H1 (cell line): ENCODE measurements around the gene KATNAL2. TPM values are rescaled to one million over a fixed set of nuclear protein-coding genes. Genes with fewer than 3 reads are reported as not detected.

ENCODE experiments used
- CTCF ChIA-PET: fragments of 300-600 bp; sonication (Branson Sonifier 250); formaldehyde crosslinking; loops from one replicate; lab custom pipeline; 2021; ENCODE audit not compliant: partially characterized antibody; lab: Charles Lee
- POLR2A ChIA-PET: fragments of 300-600 bp; sonication (Branson Sonifier 250); formaldehyde crosslinking; loops from one replicate; lab custom pipeline; 2021; ENCODE audit warnings: inconsistent platforms; ENCODE audit not compliant: partially characterized antibody; lab: Charles Lee
- DNase-seq, 2 experiments: peaks; one replicate each; pipeline versions ENCODE4 v3.0.0 to v3.0.0-alpha.2; 2010 to 2022; ENCODE audit warnings: low spot score in 2 of 2, low read depth in 1 of 2, mixed read lengths in 1 of 2
- FAIRE-seq: peaks from 2 replicates; lab custom pipeline; 2011; peaks lifted over from hg19 to GRCh38; lab: Jason Lieb, UNC
- H2AFZ ChIP-seq: 2 replicates; pipeline ENCODE4 v1.8.1; 2012; ENCODE audit warnings: low read length, inconsistent platforms
- H2AK5ac ChIP-seq: 2 replicates; pipeline ENCODE4 v1.6.1; 2013; ENCODE audit warnings: low read depth, low read length
- H2BK120ac ChIP-seq: replicated peaks from 2 replicates; pipeline ENCODE3; 2013; ENCODE audit warnings: low read depth, low read length, inconsistent platforms
- H2BK12ac ChIP-seq: 2 replicates; pipeline ENCODE4 v1.6.1; 2013; ENCODE audit warnings: low read depth, low read length
- H2BK15ac ChIP-seq: 2 replicates; pipeline ENCODE4 v1.6.1; 2013; ENCODE audit warnings: low read length
- H2BK20ac ChIP-seq: 2 replicates; pipeline ENCODE4 v1.6.1; 2013; ENCODE audit warnings: low read length
- H2BK5ac ChIP-seq: 2 replicates; pipeline ENCODE4 v1.6.1; 2013; ENCODE audit warnings: low read depth, low read length
- H3K14ac ChIP-seq: 2 replicates; pipeline ENCODE4 v1.6.1; 2013; ENCODE audit warnings: inconsistent platforms; ENCODE audit not compliant: insufficient read length
- H3K18ac ChIP-seq: 2 replicates; pipeline ENCODE4 v1.6.1; 2013; ENCODE audit warnings: low read length; ENCODE audit errors: extremely low read depth
- H3K23ac ChIP-seq: 2 replicates; pipeline ENCODE4 v1.6.1; 2013; ENCODE audit warnings: inconsistent platforms; ENCODE audit not compliant: insufficient read length
- H3K23me2 ChIP-seq: 2 replicates; pipeline ENCODE4 v1.6.1; 2013; ENCODE audit warnings: low read depth, low read length
- H3K27ac ChIP-seq: 2 replicates; pipeline ENCODE4 v1.6.1; 2011; ENCODE audit warnings: low read depth, low read length, inconsistent platforms
- H3K27me3 ChIP-seq, 4 experiments: replicated peaks in 1 of 4; 1 replicate in 1 of 4; 2 replicates in 3 of 4; pipeline versions ENCODE4 v1.6.1 to v1.8.1; 2011 to 2013; ENCODE audit warnings: low read length in 3 of 4, mild to moderate bottlenecking in 3 of 4, inconsistent platforms in 2 of 4, mixed read lengths in 2 of 4, moderate library complexity in 1 of 4; ENCODE audit not compliant: control insufficient read depth in 3 of 4, insufficient read depth in 3 of 4; ENCODE audit errors: extremely low read depth in 1 of 4
- H3K36me3 ChIP-seq, 4 experiments: 2 replicates each; pipeline versions ENCODE4 v1.6.1 to v1.8.1; 2011 to 2013; ENCODE audit warnings: mild to moderate bottlenecking in 4 of 4, low read length in 3 of 4, moderate library complexity in 2 of 4, control low read depth in 1 of 4, inconsistent platforms in 1 of 4; ENCODE audit not compliant: insufficient read depth in 4 of 4, control insufficient read depth in 2 of 4
- H3K4ac ChIP-seq: replicated peaks from 2 replicates; pipeline ENCODE3; 2013; ENCODE audit warnings: low read length, low read depth, mixed read lengths, inconsistent platforms; ENCODE audit not compliant: insufficient read length
- H3K4me1 ChIP-seq, 4 experiments: replicated peaks in 1 of 4; 1 replicate in 1 of 4; 2 replicates in 3 of 4; pipeline versions ENCODE4 v1.6.1 to v1.8.1; 2011 to 2013; ENCODE audit warnings: low read length in 3 of 4, inconsistent platforms in 2 of 4, mixed read lengths in 1 of 4; ENCODE audit not compliant: insufficient read depth in 4 of 4, control insufficient read depth in 3 of 4
- H3K4me2 ChIP-seq, 2 experiments: 2 replicates each; pipeline versions ENCODE4 v1.6.1 to v1.8.1; 2011 to 2013; ENCODE audit warnings: low read depth in 2 of 2, low read length in 2 of 2, control low read depth in 1 of 2, inconsistent platforms in 1 of 2, mild to moderate bottlenecking in 1 of 2; ENCODE audit not compliant: insufficient read depth in 1 of 2
- H3K4me3 ChIP-seq, 4 experiments: fragments of 200-600, 300-600 bp in 1 of 4; sonication (generic), shearing (Covaris generic), sonication (Bioruptor Twin) in 1 of 4; 2 replicates each; pipeline versions ENCODE4 v1.5.1 to v1.8.1; 2011 to 2016; ENCODE audit warnings: low read length in 4 of 4, low read depth in 3 of 4, control low read depth in 2 of 4, inconsistent platforms in 2 of 4, mild to moderate bottlenecking in 2 of 4, mixed read lengths in 1 of 4, moderate library complexity in 1 of 4; ENCODE audit not compliant: insufficient read depth in 2 of 4; ENCODE audit errors: extremely low read depth in 1 of 4
- H3K56ac ChIP-seq: replicated peaks from 2 replicates; pipeline ENCODE3; 2013; ENCODE audit warnings: low read depth, mild to moderate bottlenecking, mixed read lengths, low read length, inconsistent platforms; ENCODE audit not compliant: insufficient read length
- H3K79me1 ChIP-seq: 2 replicates; pipeline ENCODE4 v1.6.1; 2013; ENCODE audit warnings: low read depth, low read length, control low read depth
- H3K79me2 ChIP-seq, 2 experiments: 2 replicates each; pipeline versions ENCODE4 v1.6.1 to v1.8.1; 2012 to 2013; ENCODE audit warnings: low read length in 2 of 2, mild to moderate bottlenecking in 2 of 2, inconsistent platforms in 1 of 2; ENCODE audit not compliant: insufficient read depth in 2 of 2, control insufficient read depth in 1 of 2
- H3K9ac ChIP-seq, 4 experiments: replicated peaks in 1 of 4; 1 replicate in 1 of 4; 2 replicates in 3 of 4; pipeline versions ENCODE4 v1.6.1 to v1.8.1; 2011 to 2013; ENCODE audit warnings: low read depth in 3 of 4, low read length in 3 of 4, control low read depth in 2 of 4, mild to moderate bottlenecking in 2 of 4, moderate library complexity in 2 of 4, inconsistent platforms in 1 of 4; ENCODE audit errors: extremely low read depth in 1 of 4
- H3K9me3 ChIP-seq, 2 experiments: 2 replicates each; pipeline versions ENCODE4 v1.6.1 to v1.8.1; 2012 to 2013; ENCODE audit warnings: mild to moderate bottlenecking in 2 of 2, moderate library complexity in 2 of 2, control low read depth in 1 of 2, inconsistent platforms in 1 of 2, low read depth in 1 of 2, low read length in 1 of 2, mixed read lengths in 1 of 2; ENCODE audit not compliant: insufficient read depth in 2 of 2
- H4K20me1 ChIP-seq, 2 experiments: replicated peaks in 1 of 2; 2 replicates each; pipeline versions ENCODE3 to v1.8.1; 2011 to 2013; ENCODE audit warnings: inconsistent platforms in 2 of 2, low read length in 2 of 2, mild to moderate bottlenecking in 1 of 2; ENCODE audit not compliant: insufficient read depth in 2 of 2, control insufficient read depth in 1 of 2
- H4K5ac ChIP-seq: 2 replicates; pipeline ENCODE4 v1.6.1; 2013; ENCODE audit warnings: low read length, low read depth, mixed read lengths, inconsistent platforms; ENCODE audit not compliant: insufficient read length
- H4K8ac ChIP-seq: 2 replicates; pipeline ENCODE4 v1.8.0; 2013; ENCODE audit warnings: mild to moderate bottlenecking, moderate library complexity, low read length, inconsistent platforms; ENCODE audit not compliant: insufficient read depth; ENCODE audit errors: extremely low read depth
- H4K91ac ChIP-seq: replicated peaks from 2 replicates; pipeline ENCODE3; 2013; ENCODE audit warnings: low read length, mixed read lengths, inconsistent platforms; ENCODE audit not compliant: insufficient read length
- BACH1 ChIP-seq: IDR thresholded peaks from 2 replicates; pipeline ENCODE4 v1.6.1; 2012; ENCODE audit warnings: low read length, improper control_type of control experiment
- CHD2 ChIP-seq: IDR thresholded peaks from 2 replicates; pipeline ENCODE4 v1.6.1; 2012; ENCODE audit warnings: low read length, improper control_type of control experiment
- CREB1 ChIP-seq: IDR thresholded peaks from 2 replicates; pipeline ENCODE4 v1.6.1; 2012; ENCODE audit warnings: inconsistent platforms
- GABPA ChIP-seq: IDR thresholded peaks from 2 replicates; pipeline ENCODE4 v1.6.1; 2011; ENCODE audit warnings: mild to moderate bottlenecking, low read length, moderate library complexity, borderline replicate concordance; ENCODE audit not compliant: insufficient read depth
- JUND ChIP-seq: IDR thresholded peaks from 2 replicates; pipeline ENCODE4 v1.6.1; 2011; ENCODE audit warnings: mild to moderate bottlenecking, improper control_type of control experiment, low read length
- KDM1A ChIP-seq: fragments of 200-600, 300-600 bp; sonication (generic); IDR thresholded peaks from 2 replicates; pipeline ENCODE4 v1.7.1; 2016; ENCODE audit warnings: mild to moderate bottlenecking, low read length, borderline replicate concordance
- MAFK ChIP-seq: IDR thresholded peaks from 2 replicates; pipeline ENCODE4 v1.6.1; 2012; ENCODE audit warnings: low read depth, mild to moderate bottlenecking, improper control_type of control experiment, low read length
- POLR2A ChIP-seq, 2 experiments: IDR thresholded peaks; 1 replicate in 1 of 2; 2 replicates in 1 of 2; pipeline ENCODE4 v1.6.1; 2011; ENCODE audit warnings: low read depth in 2 of 2, low read length in 2 of 2, mild to moderate bottlenecking in 2 of 2; ENCODE audit errors: control extremely low read depth in 1 of 2
- POU5F1 ChIP-seq: IDR thresholded peaks from 2 replicates; pipeline ENCODE4 v1.6.1; 2011; ENCODE audit warnings: low read depth, mild to moderate bottlenecking, low read length, moderate library complexity
- RNF2 ChIP-seq: fragments of 200-900, 300-1000 bp; sonication (generic); IDR thresholded peaks from 2 replicates; pipeline ENCODE4 v1.7.1; 2016; ENCODE audit warnings: borderline replicate concordance, low read depth, mild to moderate bottlenecking, antibody characterized with exemption, low read length; ENCODE audit not compliant: poor library complexity, severe bottlenecking; ENCODE audit errors: missing control alignments
- WGBS, 2 experiments: shearing (Covaris generic) in 1 of 2; methylation state at CpG; one replicate each; pipeline versions ENCODE4 v1.1.6 to v1.1.7; 2013 to 2015; ENCODE audit warnings: low lambda C conversion rate in 2 of 2, mixed read lengths in 2 of 2, inconsistent platforms in 1 of 2, low coverage in 1 of 2, missing lambda C conversion rate in 1 of 2; ENCODE audit not compliant: insufficient replicate concordance in 2 of 2, insufficient coverage in 1 of 2, insufficient read length in 1 of 2; ENCODE audit errors: extremely low coverage in 1 of 2, missing lambda C conversion rate in 1 of 2; 5-methylcytosine and 5-hydroxymethylcytosine counted together
- polyA plus RNA-seq, 7 experiments: library from polyadenylated mRNA; depleted of rRNA in 3 of 7; stranded (reverse) in 5 of 7; unstranded in 2 of 7; fragments of >200 nt in 5 of 7; fragments of 200-250 nt in 2 of 7; gene quantifications; 1 replicate in 5 of 7; 2 replicates in 1 of 7; 4 replicates in 1 of 7; pipeline versions ENCODE4 v1.2.1 to v1.2.3, GENCODE V29; 2011 to 2013; ENCODE audit warnings: missing spikeins in 2 of 7, mixed read lengths in 2 of 7
- total RNA-seq: library from RNA; stranded (reverse); fragmentation: NEBNext Ultra II Directional; extraction: Animal tissue kit (Norgen Biotek cat#: 25700); gene quantifications from 2 replicates; pipeline ENCODE4 v1.2.1, GENCODE V29; 2021
- TF ChIP-seq, protein P1 (sequence below): IDR thresholded peaks from 2 replicates; pipeline ENCODE4 v1.6.1; 2011; ENCODE audit warnings: low read length, improper control_type of control experiment

Gene KATNAL2
- total and polyA plus RNA-seq, 2 of the 8 experiments (the other 6 are each of a cell fraction or from before 2014, with no cell fraction given): 10.0 to 15.2 TPM

DNA sequence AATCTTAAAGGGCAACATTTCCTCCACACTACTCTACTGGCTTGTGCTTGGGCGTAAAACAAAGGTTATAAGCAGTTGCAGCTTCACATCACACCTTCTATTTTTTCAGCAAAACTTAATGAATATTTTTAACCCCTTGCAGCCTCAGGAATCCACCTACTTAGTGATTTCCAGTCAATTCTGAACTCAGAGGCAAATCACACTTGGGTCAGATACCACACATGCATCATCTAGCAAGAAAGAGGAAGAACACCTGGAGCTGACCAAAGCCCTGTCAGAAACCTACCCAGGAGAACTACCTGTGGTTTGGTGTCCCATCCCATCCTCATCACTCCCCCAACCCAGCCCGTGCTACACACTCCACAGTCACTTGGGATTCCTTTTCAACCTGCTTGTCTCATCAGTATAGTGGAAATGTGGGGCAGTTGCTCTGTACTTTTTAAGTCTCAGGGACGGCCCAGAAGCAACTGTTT lies 25.6 kb upstream of the KATNAL2 start:
- H3K9ac ChIP-seq: no peak overlapping the region
- ChIA-PET CTCF (interaction anchor here (1.0 kb wide), 1 partner anchor 10 kb away, joined by 3 read pairs; no protein-coding TSS in a partner anchor), POLR2A (interaction anchor here (0.6 kb wide), 1 partner anchor 280 kb away, joined by 3 read pairs; no protein-coding TSS in a partner anchor)
- H2BK15ac ChIP-seq: no peak overlapping the region
- H3K4me1 ChIP-seq: no peaks in the 10 kb centered on the region
- H3K27ac ChIP-seq: no peak overlapping the region
- H3K14ac ChIP-seq: peak overlapping the region; percentile 45
- H2BK20ac ChIP-seq: no peak overlapping the region
- H3K9me3 ChIP-seq: peaks cover 21 to 29% of the 10 kb centered on the region in 2 experiments
- H2AFZ ChIP-seq: no peak overlapping the region
- peaks cover 5 to 99% of the 10 kb centered on the region in 2 experiments; a peak in 3 of 4 replicates for H3K79me2 ChIP-seq
- FAIRE-seq (peak; percentile 7), DNase-seq (no peak)
- no peak overlapping the region for H4K5ac ChIP-seq
- no peak overlapping the region for H2BK12ac ChIP-seq
- H2BK5ac ChIP-seq: no peak overlapping the region
- peaks cover 0 to 2% of the 10 kb centered on the region in 2 experiments for H4K20me1 ChIP-seq
- H3K79me1 ChIP-seq: peaks cover 9% of the 10 kb centered on the region
- 94% methylated on average over 3 of the region's 3 CpGs; no CpG with 5 or more reads in 1 of the 2 experiments for WGBS, 2 experiments
- H3K18ac ChIP-seq: no peak overlapping the region
- no peak overlapping the region for H3K23ac ChIP-seq
- no peak overlapping the region for H4K8ac ChIP-seq
- H3K4me2 ChIP-seq: no peak overlapping the region
- no peak overlapping the region for H4K91ac ChIP-seq
- no peak overlapping the region for H2BK120ac ChIP-seq
- peaks cover 9 to 33% (median 24%) of the 10 kb centered on the region in 4 experiments; a peak in 7 of 8 replicates for H3K36me3 ChIP-seq
- H2AK5ac ChIP-seq: no peak overlapping the region
- H3K56ac ChIP-seq: no peak overlapping the region
- no peaks in the 10 kb centered on the region for H3K23me2 ChIP-seq
- no peaks in the 10 kb centered on the region for H3K27me3 ChIP-seq
- H3K4ac ChIP-seq: no peak overlapping the region
- no peak overlapping the region for H3K4me3 ChIP-seq
- TF ChIP-seq GABPA: no peak
- TF ChIP-seq POU5F1: no peak
- TF ChIP-seq POLR2A (IDR thresholded peaks at IDR 0.05; ENCODE audit: control extremely low read depth in 1 of 2, low read depth in 2 of 2, low read length in 2 of 2): no peak
- no peak for TF ChIP-seq RNF2
- TF ChIP-seq MAFK: no peak
- TF ChIP-seq KDM1A: no peak
- TF ChIP-seq CREB1: no peak
- TF ChIP-seq JUND: no peak
- TF ChIP-seq, protein P1, sequence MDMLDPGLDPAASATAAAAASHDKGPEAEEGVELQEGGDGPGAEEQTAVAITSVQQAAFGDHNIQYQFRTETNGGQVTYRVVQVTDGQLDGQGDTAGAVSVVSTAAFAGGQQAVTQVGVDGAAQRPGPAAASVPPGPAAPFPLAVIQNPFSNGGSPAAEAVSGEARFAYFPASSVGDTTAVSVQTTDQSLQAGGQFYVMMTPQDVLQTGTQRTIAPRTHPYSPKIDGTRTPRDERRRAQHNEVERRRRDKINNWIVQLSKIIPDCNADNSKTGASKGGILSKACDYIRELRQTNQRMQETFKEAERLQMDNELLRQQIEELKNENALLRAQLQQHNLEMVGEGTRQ: no peak
- no peak for TF ChIP-seq BACH1
- TF ChIP-seq CHD2: no peak
